ENCODE results near the gene IGSF23. TPM values are rescaled to one million over a fixed set of nuclear protein-coding genes. Genes with fewer than 3 reads are reported as not detected.

The IGSF23 gene
- total RNA-seq, 1 donor: not detected

GRCh38 chr19:44653977-44654774, 40.8 kb downstream of the IGSF23 start:
- Histone ChIP-seq H2AFZ (ENCODE audit: low read length) (no peak overlapping the region), H3K27ac (ENCODE audit: low read depth, low read length) (no peak overlapping the region), H3K27me3 (ENCODE audit: insufficient read depth, low read length) (no peaks in the 10 kb centered on the region), H3K4me1 (ENCODE audit: insufficient read depth, low read length) (no peaks in the 10 kb centered on the region), H3K36me3 (ENCODE audit: insufficient read depth, low read length) (peaks cover 94% of the 10 kb centered on the region), H3K4me2 (ENCODE audit: insufficient read depth, low read length) (no peak overlapping the region), H3K4me3 (ENCODE audit: insufficient read depth, low read length) (no peak overlapping the region), H3K79me2 (ENCODE audit: insufficient read depth, low read length) (peaks cover 37% of the 10 kb centered on the region), H3K9me3 (ENCODE audit: low read depth, low read length) (no peaks in the 10 kb centered on the region), H4K20me1 (ENCODE audit: insufficient read depth, low read length) (peaks cover 28% of the 10 kb centered on the region)
- no peak for DNase-seq (ENCODE audit: insufficient read length, low spot score, missing footprints)
- TF ChIP-seq CTCF (IDR thresholded peaks at IDR 0.05; ENCODE audit: extremely low read depth, low read depth, low read length): peak; percentile 39

GRCh38 chr19:44657211-44657921, 44.0 kb downstream of the IGSF23 start:
- Histone ChIP-seq H3K36me3 (ENCODE audit: insufficient read depth, low read length) (peaks cover 96% of the 10 kb centered on the region), H3K4me1 (ENCODE audit: insufficient read depth, low read length) (no peaks in the 10 kb centered on the region), H3K79me2 (ENCODE audit: insufficient read depth, low read length) (peaks cover 14% of the 10 kb centered on the region), H3K9me3 (ENCODE audit: low read depth, low read length) (no peaks in the 10 kb centered on the region), H4K20me1 (ENCODE audit: insufficient read depth, low read length) (peaks cover 17% of the 10 kb centered on the region), H3K4me3 (ENCODE audit: insufficient read depth, low read length) (no peak overlapping the region), H3K27ac (ENCODE audit: low read depth, low read length) (peak overlapping the region; percentile 56), H2AFZ (ENCODE audit: low read length) (no peak overlapping the region), H3K4me2 (ENCODE audit: insufficient read depth, low read length) (no peak overlapping the region), H3K27me3 (ENCODE audit: insufficient read depth, low read length) (no peaks in the 10 kb centered on the region)
- peak; percentile 83 for TF ChIP-seq CTCF (IDR thresholded peaks at IDR 0.05; ENCODE audit: extremely low read depth, low read depth, low read length)
- peak; percentile 97 for DNase-seq (ENCODE audit: insufficient read length, low spot score, missing footprints)

GRCh38 chr19:44658069-44658733, 44.8 kb downstream of the IGSF23 start:
- Histone ChIP-seq H3K4me1 (ENCODE audit: insufficient read depth, low read length) (no peaks in the 10 kb centered on the region), H3K4me3 (ENCODE audit: insufficient read depth, low read length) (no peak overlapping the region), H3K79me2 (ENCODE audit: insufficient read depth, low read length) (peaks cover 10% of the 10 kb centered on the region), H3K27me3 (ENCODE audit: insufficient read depth, low read length) (no peaks in the 10 kb centered on the region), H3K36me3 (ENCODE audit: insufficient read depth, low read length) (peaks cover 97% of the 10 kb centered on the region), H3K9me3 (ENCODE audit: low read depth, low read length) (no peaks in the 10 kb centered on the region), H2AFZ (ENCODE audit: low read length) (no peak overlapping the region), H3K27ac (ENCODE audit: low read depth, low read length) (no peak overlapping the region), H4K20me1 (ENCODE audit: insufficient read depth, low read length) (peaks cover 17% of the 10 kb centered on the region), H3K4me2 (ENCODE audit: insufficient read depth, low read length) (no peak overlapping the region)
- TF ChIP-seq CTCF (IDR thresholded peaks at IDR 0.05; ENCODE audit: extremely low read depth, low read depth, low read length): no peak
- DNase-seq (ENCODE audit: insufficient read length, low spot score, missing footprints): peak; percentile 74
